Measurements from ENCODE around the gene STOM. TPM values are rescaled to one million over a fixed set of nuclear protein-coding genes. Genes with fewer than 3 reads are reported as not detected.

STOM gene
- total RNA-seq, 1 experiment from 2014 or later = 72.4 TPM

- ChIA-PET CTCF (no interaction called here), POLR2A (ENCODE audit: low non-redundant PET) (no interaction called here)
- DNase-seq (ENCODE audit: low spot score) = no peak
- Histone ChIP-seq H3K36me3 (ENCODE audit: insufficient read depth, low read length, poor library complexity, severe bottlenecking) (no peaks in the 10 kb centered on the region), H3K27me3 (replicated peaks; ENCODE audit: insufficient read depth, low read depth, low read length, poor library complexity) (no peaks in the 10 kb centered on the region), H3K4me1 (ENCODE audit: insufficient read depth, low read length, poor library complexity, severe bottlenecking) (peaks cover 59% of the 10 kb centered on the region), H3K4me3 (ENCODE audit: low read depth, low read length, poor library complexity, severe bottlenecking) (peak overlapping the region; percentile 19), H3K27ac (ENCODE audit: low read depth, low read length, poor library complexity, severe bottlenecking) (peak overlapping the region; percentile 36), H3K9me3 (ENCODE audit: low read depth, low read length, poor library complexity, severe bottlenecking) (no peaks in the 10 kb centered on the region)
- BruUV-seq (replicated peaks) = no TSS peak
- intact Hi-C loops (cut with micrococcal nuclease; ENCODE audit: unreplicated experiment) = no loop called here
- TF ChIP-seq CTCF (conservative IDR thresholded peaks at IDR 0.05; ENCODE audit: low read depth, low read length) = no peak
- no peak for TF ChIP-seq EZH2 (IDR thresholded peaks at IDR 0.05; ENCODE audit: borderline replicate concordance, low read depth, low read length, poor library complexity, severe bottlenecking)
Measured at GRCh38 chr9:121368138-121368522, 1.9 kb downstream of the STOM start.

GRCh38 chr9:121367306-121368137 is 2.5 kb downstream of the STOM start:
- no peak for DNase-seq (ENCODE audit: low spot score)
- Histone ChIP-seq H3K4me3 (ENCODE audit: low read depth, low read length, poor library complexity, severe bottlenecking) (peak overlapping the region; percentile 19), H3K36me3 (ENCODE audit: insufficient read depth, low read length, poor library complexity, severe bottlenecking) (no peaks in the 10 kb centered on the region), H3K9me3 (ENCODE audit: low read depth, low read length, poor library complexity, severe bottlenecking) (no peaks in the 10 kb centered on the region), H3K27me3 (replicated peaks; ENCODE audit: insufficient read depth, low read depth, low read length, poor library complexity) (no peaks in the 10 kb centered on the region), H3K4me1 (ENCODE audit: insufficient read depth, low read length, poor library complexity, severe bottlenecking) (peaks cover 59% of the 10 kb centered on the region), H3K27ac (ENCODE audit: low read depth, low read length, poor library complexity, severe bottlenecking) (peak overlapping the region; percentile 36)
- POLR2A ChIA-PET (ENCODE audit: low non-redundant PET) = no interaction called here
- TF ChIP-seq CTCF (conservative IDR thresholded peaks at IDR 0.05; ENCODE audit: low read depth, low read length) (no peak), EZH2 (IDR thresholded peaks at IDR 0.05; ENCODE audit: borderline replicate concordance, low read depth, low read length, poor library complexity, severe bottlenecking) (no peak)
- intact Hi-C loops (cut with micrococcal nuclease; ENCODE audit: unreplicated experiment) = no loop called here
- CTCF ChIA-PET = no interaction called here
- no TSS peak for BruUV-seq (replicated peaks)

- ChIA-PET POLR2A (ENCODE audit: low non-redundant PET) (interaction anchor here (0.6 kb wide), 1 partner anchor 15 kb away, joined by 5 read pairs; no protein-coding TSS in a partner anchor), CTCF (no interaction called here)
- no peak for DNase-seq (ENCODE audit: low spot score)
- no peaks in the 10 kb centered on the region for H3K36me3 ChIP-seq (ENCODE audit: insufficient read depth, low read length, poor library complexity, severe bottlenecking)
- intact Hi-C loops (cut with micrococcal nuclease; ENCODE audit: unreplicated experiment) = no loop called here
- no peak overlapping the region for H3K4me3 ChIP-seq (ENCODE audit: low read depth, low read length, poor library complexity, severe bottlenecking)
- no TSS peak for BruUV-seq (replicated peaks)
- H3K27ac ChIP-seq (ENCODE audit: low read depth, low read length, poor library complexity, severe bottlenecking) = no peak overlapping the region
- H3K9me3 ChIP-seq (ENCODE audit: low read depth, low read length, poor library complexity, severe bottlenecking) = no peaks in the 10 kb centered on the region
- no peaks in the 10 kb centered on the region for H3K27me3 ChIP-seq (replicated peaks; ENCODE audit: insufficient read depth, low read depth, low read length, poor library complexity)
- H3K4me1 ChIP-seq (ENCODE audit: insufficient read depth, low read length, poor library complexity, severe bottlenecking) = peaks cover 67% of the 10 kb centered on the region
- TF ChIP-seq EZH2 (IDR thresholded peaks at IDR 0.05; ENCODE audit: borderline replicate concordance, low read depth, low read length, poor library complexity, severe bottlenecking) (no peak), CTCF (conservative IDR thresholded peaks at IDR 0.05; ENCODE audit: low read depth, low read length) (no peak)
Measured at GRCh38 chr9:121366611-121367192, 3.3 kb downstream of the STOM start.

All from A673 (cell line).